Calu3 (cell line): ENCODE measurements around the gene DNAH17. TPM values are rescaled to one million over a fixed set of nuclear protein-coding genes. Genes with fewer than 3 reads are reported as not detected.

Source experiments
- BruUV-seq: library from RNA; stranded (reverse); fragments of 400-500 nt; replicated peaks from 2 replicates; lab custom pipeline; 2021; lab: Mats Ljungman, UMichigan
- CTCF ChIA-PET: fragments of 300-600 bp; sonication (Branson Sonifier 250); formaldehyde crosslinking; loops from one replicate; lab custom pipeline; 2022; ENCODE audit warnings: antibody characterized with exemption; lab: Charles Lee
- DNase-seq: peaks from one replicate; pipeline ENCODE4 v3.0.0; 2022
- H3K27ac Mint-ChIP-seq: one replicate; pipeline ENCODE4 v1.8.0; 2022; ENCODE audit warnings: mixed read lengths; ENCODE audit not compliant: unreplicated experiment
- H3K27me3 Mint-ChIP-seq: one replicate; pipeline ENCODE4 v1.8.0; 2022; ENCODE audit warnings: mixed read lengths; ENCODE audit not compliant: unreplicated experiment
- H3K36me3 Mint-ChIP-seq: one replicate; pipeline ENCODE4 v1.8.0; 2022; ENCODE audit warnings: mild to moderate bottlenecking, moderate library complexity, mixed read lengths; ENCODE audit not compliant: insufficient read depth, unreplicated experiment
- H3K4me1 Mint-ChIP-seq: one replicate; pipeline ENCODE4 v1.8.0; 2022; ENCODE audit warnings: mild to moderate bottlenecking, low read depth, mixed read lengths; ENCODE audit not compliant: unreplicated experiment
- H3K4me3 Mint-ChIP-seq: one replicate; pipeline ENCODE4 v1.8.0; 2022; ENCODE audit warnings: mild to moderate bottlenecking, low read depth, moderate library complexity, mixed read lengths; ENCODE audit not compliant: unreplicated experiment
- H3K9me3 Mint-ChIP-seq: one replicate; pipeline ENCODE4 v1.8.0; 2022; ENCODE audit warnings: low read depth, mixed read lengths; ENCODE audit not compliant: unreplicated experiment
- intact Hi-C: fragments of 100-400 bp; cut with micrococcal nuclease; formaldehyde crosslinking; loops from one replicate; pipeline ENCODE4 v1.10.0; 2022; ENCODE audit not compliant: unreplicated experiment
- total RNA-seq: library from RNA; stranded (reverse); gene quantifications from 2 replicates; pipeline ENCODE4 v1.2.3, GENCODE V29; 2022
- TF ChIP-seq, protein P1 (sequence below): fragments of 200-600 bp; IDR thresholded peaks from one replicate; pipeline ENCODE4 v1.8.0; 2022; ENCODE audit warnings: antibody characterized with exemption; ENCODE audit not compliant: unreplicated experiment

The DNAH17 gene
- total RNA-seq, 1 experiment from 2014 or later: 0.19 TPM

DNA sequence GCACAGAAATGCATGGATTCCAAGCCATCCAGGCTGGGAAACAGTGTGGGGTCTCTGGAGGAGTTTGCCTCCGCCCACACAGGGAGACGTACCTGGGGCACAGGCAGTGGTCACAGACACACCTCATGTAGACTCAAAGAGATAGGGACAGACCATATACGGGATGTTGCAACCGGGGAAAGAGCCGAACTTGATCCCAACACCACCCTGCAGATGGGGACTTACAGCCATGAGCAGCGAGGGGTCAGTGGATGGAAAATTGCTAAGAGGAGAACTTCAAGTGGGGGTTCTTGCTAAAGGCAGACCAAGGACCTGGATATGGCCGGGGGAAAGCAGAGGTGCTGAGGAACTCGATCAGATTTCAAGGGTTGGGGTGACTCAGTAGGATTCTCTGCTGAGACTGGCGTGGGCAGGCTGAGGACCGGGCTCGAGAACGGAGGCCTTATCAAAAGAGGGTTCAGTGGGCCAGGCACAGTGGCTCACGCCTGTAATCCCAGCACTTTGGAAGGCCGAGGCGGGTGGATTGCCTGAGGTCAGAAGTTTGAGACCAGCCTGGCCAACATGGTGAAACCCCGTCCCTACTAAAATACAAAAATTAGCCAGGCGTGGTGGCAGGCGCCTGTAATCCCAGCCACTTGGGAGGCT, 12.0 kb upstream of the DNAH17 start:
- no TSS peak for BruUV-seq
- no peaks in the 10 kb centered on the region for H3K9me3 Mint-ChIP-seq
- peaks cover 19% of the 10 kb centered on the region for H3K27me3 Mint-ChIP-seq
- H3K4me3 Mint-ChIP-seq: no peak overlapping the region
- TF ChIP-seq, protein P1, sequence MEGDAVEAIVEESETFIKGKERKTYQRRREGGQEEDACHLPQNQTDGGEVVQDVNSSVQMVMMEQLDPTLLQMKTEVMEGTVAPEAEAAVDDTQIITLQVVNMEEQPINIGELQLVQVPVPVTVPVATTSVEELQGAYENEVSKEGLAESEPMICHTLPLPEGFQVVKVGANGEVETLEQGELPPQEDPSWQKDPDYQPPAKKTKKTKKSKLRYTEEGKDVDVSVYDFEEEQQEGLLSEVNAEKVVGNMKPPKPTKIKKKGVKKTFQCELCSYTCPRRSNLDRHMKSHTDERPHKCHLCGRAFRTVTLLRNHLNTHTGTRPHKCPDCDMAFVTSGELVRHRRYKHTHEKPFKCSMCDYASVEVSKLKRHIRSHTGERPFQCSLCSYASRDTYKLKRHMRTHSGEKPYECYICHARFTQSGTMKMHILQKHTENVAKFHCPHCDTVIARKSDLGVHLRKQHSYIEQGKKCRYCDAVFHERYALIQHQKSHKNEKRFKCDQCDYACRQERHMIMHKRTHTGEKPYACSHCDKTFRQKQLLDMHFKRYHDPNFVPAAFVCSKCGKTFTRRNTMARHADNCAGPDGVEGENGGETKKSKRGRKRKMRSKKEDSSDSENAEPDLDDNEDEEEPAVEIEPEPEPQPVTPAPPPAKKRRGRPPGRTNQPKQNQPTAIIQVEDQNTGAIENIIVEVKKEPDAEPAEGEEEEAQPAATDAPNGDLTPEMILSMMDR: no peak
- H3K27ac Mint-ChIP-seq: no peak overlapping the region
- H3K4me1 Mint-ChIP-seq: no peaks in the 10 kb centered on the region
- CTCF ChIA-PET: no interaction called here
- no peaks in the 10 kb centered on the region for H3K36me3 Mint-ChIP-seq
- intact Hi-C loops: no loop called here
- no peak for DNase-seq

GRCh38 chr17:78588258-78589030, 11.2 kb upstream of the DNAH17 start:
- Mint-ChIP-seq H3K27me3 (peaks cover 26% of the 10 kb centered on the region), H3K4me1 (no peaks in the 10 kb centered on the region), H3K4me3 (no peak overlapping the region), H3K36me3 (no peaks in the 10 kb centered on the region), H3K9me3 (peaks cover 3% of the 10 kb centered on the region), H3K27ac (no peak overlapping the region)
- BruUV-seq: no TSS peak
- DNase-seq: no peak
- CTCF ChIA-PET: no interaction called here
- TF ChIP-seq, protein P1: no peak
- intact Hi-C loops: no loop called here

DNA sequence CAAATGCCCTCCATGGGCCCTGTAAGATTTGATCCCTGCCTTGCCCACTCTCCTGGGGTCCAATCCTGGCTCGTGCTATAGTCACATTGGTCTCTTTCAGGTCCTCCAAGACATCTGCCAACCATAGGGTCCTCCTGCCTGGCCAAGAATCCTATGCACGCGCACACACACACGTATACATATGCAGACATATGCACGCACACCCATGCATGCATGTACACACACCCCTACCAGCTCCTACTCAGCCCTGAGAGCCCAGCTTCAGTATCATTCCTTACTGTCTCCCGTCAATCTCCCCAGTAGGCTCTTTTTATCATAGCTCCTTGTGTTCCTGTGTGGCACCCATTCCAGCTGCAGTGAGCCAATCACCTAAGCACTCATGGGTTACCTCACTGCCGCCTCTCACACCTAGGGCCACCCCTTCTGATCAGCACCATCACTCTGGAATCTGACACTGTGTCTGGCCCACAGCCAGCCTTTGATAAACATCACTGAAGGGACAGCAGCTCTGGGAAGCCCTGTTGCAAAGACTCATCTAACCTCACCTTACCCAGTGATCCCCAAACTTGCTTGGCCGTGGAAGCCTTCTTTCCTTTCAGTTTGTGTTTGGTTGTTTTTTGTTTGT, 7.9 kb upstream of the DNAH17 start:
- Mint-ChIP-seq H3K4me1 (no peaks in the 10 kb centered on the region), H3K4me3 (no peak overlapping the region), H3K27me3 (peaks cover 42% of the 10 kb centered on the region), H3K27ac (no peak overlapping the region), H3K9me3 (peaks cover 3% of the 10 kb centered on the region), H3K36me3 (no peaks in the 10 kb centered on the region)
- intact Hi-C loops: no loop called here
- TF ChIP-seq, protein P1: no peak
- no peak for DNase-seq
- CTCF ChIA-PET: no interaction called here
- BruUV-seq: no TSS peak

DNA sequence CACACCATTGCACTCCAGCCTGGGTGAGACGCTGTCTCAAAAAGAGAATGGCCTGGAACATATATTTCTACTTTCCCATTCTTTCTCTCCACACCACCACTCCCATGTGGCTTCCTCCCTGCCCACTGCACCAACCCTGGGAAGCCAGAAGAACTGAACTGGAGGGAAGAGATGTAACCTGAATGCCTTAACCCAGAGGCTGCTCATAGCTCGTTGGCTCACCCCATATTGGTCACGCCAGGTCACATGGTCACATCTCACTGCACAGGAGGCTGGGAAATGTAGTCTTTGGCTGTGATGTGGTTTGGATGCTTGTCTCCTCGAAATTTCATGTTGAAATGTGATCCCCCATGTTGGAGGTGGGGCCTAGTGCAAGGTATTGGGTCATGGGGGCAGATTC, 5.9 kb upstream of the DNAH17 start:
- Mint-ChIP-seq H3K4me1 (no peaks in the 10 kb centered on the region), H3K9me3 (peaks cover 3% of the 10 kb centered on the region), H3K4me3 (no peak overlapping the region), H3K27me3 (peaks cover 61% of the 10 kb centered on the region), H3K27ac (no peak overlapping the region), H3K36me3 (no peaks in the 10 kb centered on the region)
- no TSS peak for BruUV-seq
- intact Hi-C loops: no loop called here
- CTCF ChIA-PET: no interaction called here
- TF ChIP-seq, protein P1: no peak
- no peak for DNase-seq
